HG03039 (cell line): ENCODE data around the gene PDCD1.

ENCODE experiments used
- ATAC-seq: cut with Tn5 transposase; IDR thresholded peaks from one replicate; pipeline ENCODE4 v1.9.1; 2021; ENCODE audit warnings: mild to moderate bottlenecking, moderate library complexity; ENCODE audit not compliant: unreplicated experiment

The PDCD1 gene

DNA sequence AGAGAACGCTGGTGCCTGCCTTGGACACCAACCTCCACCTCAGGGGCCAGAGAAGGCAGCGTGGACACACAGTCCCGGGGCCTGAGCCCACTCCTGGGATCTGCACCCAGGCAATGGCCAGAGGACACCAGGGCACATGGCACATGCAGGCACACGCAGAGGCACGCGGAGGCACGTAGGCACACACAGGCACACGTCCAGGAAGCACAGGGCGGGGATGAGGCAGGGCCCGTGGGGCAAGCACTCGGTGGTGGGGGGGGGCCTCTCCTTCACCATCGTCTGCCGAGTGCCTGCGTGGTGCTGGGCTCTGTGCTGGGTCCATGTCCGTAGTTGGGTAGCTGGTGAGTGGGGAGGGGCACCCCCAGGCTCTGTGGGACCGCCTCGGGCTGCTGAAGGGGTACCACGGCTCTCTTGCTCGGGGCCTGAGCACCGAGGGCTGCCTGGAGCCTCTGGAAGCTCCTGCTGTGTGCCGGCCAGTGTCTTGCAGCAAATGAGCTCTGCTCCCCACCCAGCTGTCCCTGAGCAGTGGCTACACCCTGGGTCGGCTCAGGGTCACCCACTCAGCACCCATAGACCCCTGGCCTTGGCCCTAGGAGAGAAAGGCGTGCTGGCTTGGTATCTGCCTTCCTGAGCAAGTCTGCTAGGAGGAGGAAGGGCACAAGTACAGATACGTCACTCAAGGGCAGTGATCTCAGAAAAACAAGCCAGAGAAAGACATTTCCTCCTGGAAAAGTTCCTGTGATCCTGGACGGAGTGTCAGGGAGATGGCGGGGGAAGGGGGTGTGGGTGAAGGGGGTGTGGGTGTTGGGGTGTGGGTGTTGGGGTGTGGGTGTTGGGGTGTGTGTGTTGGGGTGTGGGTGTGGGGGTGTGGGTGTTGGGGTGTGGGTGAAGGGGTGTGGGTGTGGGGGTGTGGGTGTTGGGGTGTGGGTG, 37.3 kb upstream of the PDCD1 start:
- no peak for ATAC-seq

DNA sequence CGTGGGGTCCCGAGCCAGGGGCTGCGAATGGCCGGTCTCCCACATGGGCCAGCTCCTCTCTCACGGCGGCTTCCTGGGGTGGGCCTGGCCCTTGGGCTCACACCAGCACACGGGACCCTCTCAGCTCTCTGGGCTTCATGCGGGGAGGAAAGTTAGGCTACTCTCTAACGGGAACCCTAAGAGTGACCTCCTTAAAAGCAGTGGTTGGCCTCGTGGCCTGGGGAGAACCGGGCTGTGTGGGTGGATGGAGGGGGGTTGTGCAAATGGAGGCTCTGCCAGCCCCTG, 36.7 kb upstream of the PDCD1 start:
- no peak for ATAC-seq

GRCh38 chr2:241894681-241895426, 36.2 kb upstream of the PDCD1 start:
- ATAC-seq = no peak

GRCh38 chr2:241894056-241894641, 35.5 kb upstream of the PDCD1 start:
- no peak for ATAC-seq

DNA sequence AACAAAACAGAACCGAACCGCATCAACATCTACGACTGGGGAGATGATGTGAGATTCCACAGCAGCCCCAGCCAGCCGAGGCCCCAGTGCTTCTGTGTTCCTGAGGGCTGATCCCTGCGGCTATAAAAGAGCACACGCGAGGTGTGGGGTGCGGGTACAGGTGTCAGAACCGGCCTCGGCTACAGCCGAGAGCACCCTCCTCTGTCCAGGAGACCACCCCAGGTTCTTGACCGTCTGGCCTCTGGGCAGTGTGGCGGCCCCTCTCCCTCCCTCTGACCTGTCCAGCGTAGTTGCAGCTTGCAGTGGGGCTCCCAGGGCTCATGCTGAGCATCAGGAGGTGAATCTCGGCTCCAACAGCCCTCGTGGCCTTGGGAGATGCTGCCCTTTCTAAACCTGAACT, 34.6 kb upstream of the PDCD1 start:
- no peak for ATAC-seq

GRCh38 chr2:241892299-241893137, 33.8 kb upstream of the PDCD1 start:
- no peak for ATAC-seq

DNA sequence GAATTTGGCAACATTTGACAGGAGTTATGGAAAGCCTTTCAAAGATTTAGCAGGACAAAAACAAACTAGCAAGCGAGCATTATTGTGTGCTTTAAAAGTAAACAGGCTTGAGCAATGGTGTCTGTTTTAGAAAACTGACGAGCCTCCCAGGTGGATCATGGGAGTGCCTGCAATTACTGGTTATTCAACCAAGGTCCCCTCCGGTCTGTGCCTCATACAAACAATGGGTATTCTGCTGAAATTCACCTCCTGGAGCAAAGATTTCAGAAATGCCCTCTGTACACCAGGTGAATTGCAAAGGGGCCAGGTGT, 33.2 kb upstream of the PDCD1 start:
- ATAC-seq = no peak

- ATAC-seq = no peak
Observed at GRCh38 chr2:241891315-241891987, 32.8 kb upstream of the PDCD1 start.

DNA sequence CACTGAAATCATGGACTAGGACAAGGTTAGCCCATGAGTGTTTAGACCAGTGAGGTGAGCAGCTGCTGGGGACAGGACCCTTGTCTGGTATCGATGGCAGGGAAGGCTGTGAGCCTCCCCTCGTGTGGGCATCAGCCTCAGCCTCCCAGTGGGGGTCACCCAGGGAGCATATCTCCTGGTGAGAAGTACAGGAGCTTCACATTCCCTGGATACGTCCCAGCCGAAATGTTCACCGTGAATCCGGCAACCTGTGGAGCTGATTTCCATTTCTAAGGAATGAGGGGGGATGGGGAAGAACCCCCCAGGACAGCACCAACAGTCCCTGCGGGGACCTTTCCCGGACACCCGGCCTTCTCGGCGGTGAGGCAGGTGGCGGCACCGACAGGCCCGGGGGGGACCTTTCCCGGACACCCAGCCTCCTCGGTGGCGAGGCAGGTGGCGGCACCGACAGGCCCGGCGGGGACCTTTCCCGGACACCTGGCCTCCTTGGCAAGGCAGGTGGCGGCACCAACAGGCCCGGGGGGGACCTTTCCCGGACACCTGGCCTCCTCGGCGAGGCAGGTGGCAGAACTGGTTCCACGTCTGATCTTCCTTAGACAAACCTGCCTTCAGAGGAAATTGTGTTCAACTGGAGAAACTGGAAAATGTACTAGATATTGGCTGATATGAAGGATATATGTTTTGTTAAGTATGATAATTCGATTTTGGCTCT, 32.0 kb upstream of the PDCD1 start:
- no peak for ATAC-seq

- ATAC-seq = no peak
Observed at GRCh38 chr2:241888641-241889040, 29.9 kb upstream of the PDCD1 start.

DNA sequence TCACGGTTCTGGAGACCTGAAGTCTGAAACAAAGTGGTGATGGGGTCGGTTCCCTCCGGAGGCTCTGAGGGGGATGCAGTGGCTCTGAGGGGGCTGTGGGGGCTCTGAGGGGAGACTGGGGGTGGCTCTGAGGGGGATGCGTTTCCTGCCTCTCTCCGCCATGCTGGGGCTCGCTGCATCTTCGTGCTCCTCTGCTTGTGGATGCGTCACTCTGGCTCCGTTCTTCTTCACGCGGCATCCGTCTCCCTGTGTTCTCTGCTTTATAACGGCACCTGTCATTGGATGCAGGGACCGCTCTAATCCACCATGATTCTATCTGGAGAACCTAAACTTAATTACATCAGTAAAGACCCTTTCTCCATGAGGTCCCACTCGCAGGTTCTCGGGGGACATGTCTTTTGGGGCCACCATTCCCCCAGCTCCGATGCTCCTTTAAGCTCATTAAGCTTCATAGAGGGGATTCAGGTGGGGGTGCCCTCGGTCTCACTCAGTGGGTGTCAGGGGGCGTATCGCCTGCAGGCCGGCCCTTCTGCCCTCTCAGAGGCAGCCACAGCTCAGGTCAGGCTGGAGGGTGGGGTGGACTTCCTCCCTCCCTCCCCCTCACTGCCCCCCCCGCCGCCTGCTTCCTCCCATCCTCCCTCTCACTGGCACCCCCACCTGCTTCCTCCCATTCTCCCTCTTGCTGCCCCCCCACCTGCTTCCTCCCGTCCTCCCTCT, 29.3 kb upstream of the PDCD1 start:
- no peak for ATAC-seq

- no peak for ATAC-seq
Observed at GRCh38 chr2:241886840-241887447, 28.2 kb upstream of the PDCD1 start.

DNA sequence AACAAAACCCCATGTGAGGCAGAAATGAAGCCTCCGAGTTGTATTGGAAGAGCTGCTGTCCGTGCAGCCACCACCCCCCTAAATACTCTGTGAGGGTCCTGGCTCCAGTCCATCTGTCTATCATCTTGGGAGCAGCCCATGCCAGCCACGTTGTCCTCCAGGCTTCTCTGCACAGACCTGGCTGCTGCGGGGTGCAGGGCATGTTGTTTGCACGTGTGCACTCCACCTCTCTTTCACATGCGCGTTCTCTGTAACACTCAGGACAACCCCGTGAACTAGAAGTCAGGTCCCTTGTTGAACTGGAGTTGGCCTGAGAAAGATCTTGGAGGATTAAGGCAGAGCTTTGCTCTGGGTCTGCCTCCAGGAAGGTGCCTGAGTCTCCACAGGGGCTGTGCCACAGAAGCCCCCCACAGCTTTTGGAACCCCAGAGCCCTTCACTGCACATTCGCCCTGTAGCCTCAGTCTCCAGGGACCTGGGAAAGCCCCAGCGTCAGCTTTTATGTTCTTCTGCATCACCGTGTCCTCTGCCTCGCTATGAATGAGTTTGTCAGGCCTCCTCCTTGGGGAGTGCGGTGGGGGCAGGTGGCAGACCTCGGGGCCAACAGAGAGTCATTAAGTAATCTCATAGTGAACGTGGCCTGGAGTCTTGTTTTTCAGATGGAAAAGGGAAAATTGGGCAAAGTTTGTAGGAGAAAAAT, 27.4 kb upstream of the PDCD1 start:
- no peak for ATAC-seq

- ATAC-seq = no peak
Observed at GRCh38 chr2:241885291-241885945, 26.7 kb upstream of the PDCD1 start.

DNA sequence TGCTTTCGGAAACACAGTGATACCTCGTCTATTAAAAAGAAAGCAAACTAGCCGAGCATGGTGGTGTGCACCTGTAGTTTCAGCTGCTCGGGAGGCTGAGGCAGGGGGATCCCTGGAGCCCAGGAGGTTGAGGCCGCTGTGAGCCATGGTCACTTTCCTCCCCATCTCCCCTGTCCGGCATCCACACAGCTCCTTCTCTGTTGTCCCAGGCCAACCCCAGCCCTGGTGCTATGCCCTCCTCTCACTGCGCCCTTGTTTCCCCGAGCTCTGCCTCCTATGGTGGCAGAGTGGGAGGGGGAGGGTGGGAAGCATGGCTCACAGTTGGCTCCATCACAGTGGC, 26.2 kb upstream of the PDCD1 start:
- no peak for ATAC-seq

DNA sequence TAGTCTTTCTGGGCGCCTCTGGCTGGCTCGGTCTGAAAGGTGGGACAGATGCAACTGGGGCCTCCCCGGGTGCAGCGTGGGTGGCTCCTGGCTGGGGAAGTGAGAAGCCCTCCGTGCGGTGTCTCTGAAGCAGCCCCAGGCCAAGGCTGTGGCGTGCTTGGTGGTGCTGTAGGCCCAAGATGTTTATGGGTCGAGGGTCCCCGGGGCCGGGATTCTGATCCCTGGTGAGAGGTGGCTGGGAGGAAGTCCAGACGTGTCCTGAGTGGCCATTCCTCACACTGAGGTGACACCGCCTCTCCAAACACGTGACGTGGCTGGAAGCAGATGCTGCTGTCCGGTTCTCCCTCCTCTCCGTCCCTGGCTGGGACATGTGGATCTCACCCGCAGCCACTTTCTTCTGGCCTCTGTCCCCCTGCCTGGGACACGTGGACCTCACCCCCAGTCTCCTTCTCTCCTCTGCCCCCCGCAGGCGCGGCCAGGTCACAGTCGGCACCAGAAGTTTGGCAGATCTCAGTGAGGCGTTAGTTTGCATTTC, 23.5 kb upstream of the PDCD1 start:
- ATAC-seq = peak; percentile 55

DNA sequence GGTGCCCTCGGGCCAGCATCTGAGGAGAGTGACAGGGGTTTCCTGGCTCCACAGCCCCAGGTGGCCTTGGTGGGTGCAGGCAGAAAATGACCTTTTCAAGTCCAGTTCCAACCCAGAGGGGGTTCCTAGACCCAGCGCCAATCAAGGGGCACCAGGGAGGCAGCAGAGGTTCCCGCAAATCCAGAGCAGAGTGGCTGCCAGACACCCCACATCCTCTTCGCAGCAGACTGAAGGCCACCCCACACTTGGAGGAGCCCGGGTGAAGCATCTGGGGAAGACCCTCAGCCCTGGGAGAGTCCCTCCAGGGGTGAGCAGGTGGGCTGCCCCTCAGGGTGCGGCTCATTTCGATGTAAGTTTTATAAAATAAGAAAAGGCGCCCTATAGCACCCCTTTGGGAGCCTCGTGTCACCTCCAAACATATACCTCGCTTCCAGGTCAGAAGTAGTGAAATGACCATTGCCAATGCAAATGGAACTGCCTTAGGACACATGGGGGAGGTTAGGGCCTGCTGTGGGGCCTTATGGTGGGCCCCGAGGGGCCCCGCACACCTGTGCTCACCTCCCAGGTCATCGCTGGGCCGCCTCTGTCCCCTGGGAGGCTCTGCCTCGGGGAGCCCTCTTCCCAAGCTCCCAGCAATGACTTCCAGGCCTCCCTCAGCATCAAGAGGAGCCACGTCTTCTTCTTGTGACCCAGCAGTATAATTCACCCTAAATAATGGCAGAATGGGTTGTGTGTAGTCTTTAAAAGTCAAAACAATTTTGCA, 21.8 kb upstream of the PDCD1 start:
- ATAC-seq = no peak
